ENCODE results near the gene HSPA13.
"Not testable (repeated sequence)": the region's sequence is repeated elsewhere in the genome, so short reads cannot be mapped to it uniquely, and the experiment has no call there.

Gene HSPA13

DNA sequence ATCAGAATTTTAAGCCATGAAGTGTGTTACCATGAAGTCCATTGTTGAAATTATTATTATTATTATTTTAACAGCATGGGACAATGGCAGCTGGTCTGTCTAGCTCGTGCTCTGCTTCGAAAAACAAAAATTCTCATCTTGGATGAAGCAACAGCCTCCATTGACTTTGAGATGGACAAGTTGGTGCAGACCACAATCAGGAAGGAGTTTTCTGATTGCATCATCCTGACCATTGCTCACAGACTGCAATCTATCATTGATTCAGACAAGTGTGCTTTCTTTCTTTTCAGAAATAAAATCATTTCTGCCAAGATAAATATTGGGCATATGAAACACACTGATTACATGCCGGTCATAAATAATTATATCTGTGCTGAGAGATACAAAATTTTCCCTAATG, 21.0 kb downstream of the HSPA13 start:
- no peaks in the 10 kb centered on the region for H3K9me3 Mint-ChIP-seq
- peaks cover 17% of the 10 kb centered on the region for H3K4me1 Mint-ChIP-seq (ENCODE audit: low read depth)
- H3K27ac Mint-ChIP-seq = no peak overlapping the region
- intact Hi-C loops (cut with micrococcal nuclease) = no loop called here
- no peak overlapping the region for H3K4me3 Mint-ChIP-seq
- H3K27me3 Mint-ChIP-seq = no peaks in the 10 kb centered on the region
- no peaks in the 10 kb centered on the region for H3K36me3 Mint-ChIP-seq (ENCODE audit: low read depth)

DNA sequence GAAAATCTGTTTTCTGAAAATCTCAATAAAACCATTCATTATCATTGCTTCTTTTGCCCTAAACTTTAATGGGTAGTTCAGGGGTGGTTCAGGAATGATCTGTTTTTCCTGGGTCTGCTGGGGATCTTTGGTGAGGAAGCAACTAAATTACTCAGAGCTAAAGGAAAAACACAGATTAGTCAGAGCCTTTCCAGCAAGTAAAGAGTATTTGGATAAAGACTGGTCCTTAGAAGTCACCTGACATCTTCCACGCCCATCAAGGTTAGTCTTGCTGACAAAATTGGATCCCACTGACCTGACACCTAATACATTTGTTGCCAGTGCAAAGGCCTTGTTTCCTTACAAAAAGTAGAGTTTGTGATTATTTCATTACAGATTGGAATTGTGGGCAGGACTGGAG, 24.2 kb downstream of the HSPA13 start:
- H3K27ac Mint-ChIP-seq = no peak overlapping the region
- peaks cover 15% of the 10 kb centered on the region for H3K4me1 Mint-ChIP-seq (ENCODE audit: low read depth)
- H3K36me3 Mint-ChIP-seq (ENCODE audit: low read depth) = no peaks in the 10 kb centered on the region
- no peaks in the 10 kb centered on the region for H3K27me3 Mint-ChIP-seq
- H3K4me3 Mint-ChIP-seq = no peak overlapping the region
- intact Hi-C loops (cut with micrococcal nuclease) = no loop called here
- no peaks in the 10 kb centered on the region for H3K9me3 Mint-ChIP-seq

DNA sequence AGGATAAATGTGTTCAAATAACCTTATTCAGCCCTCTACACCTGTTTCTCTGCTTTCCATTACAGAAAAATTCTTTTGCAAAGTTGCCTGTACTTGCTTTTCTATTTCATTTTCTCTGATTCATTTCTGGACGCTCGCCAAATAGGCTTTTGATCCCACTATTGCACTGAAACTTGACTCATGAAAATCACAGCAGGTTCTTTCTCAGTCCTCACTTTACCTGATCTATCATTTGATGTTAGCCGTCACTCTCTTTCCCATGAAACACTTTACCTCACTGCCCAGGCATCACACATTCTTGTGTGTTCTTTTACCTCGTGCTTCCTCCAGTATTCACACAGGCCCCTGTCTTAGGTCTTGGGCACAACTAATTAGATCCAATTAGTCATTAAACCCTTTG, 26.2 kb downstream of the HSPA13 start:
- intact Hi-C loops (cut with micrococcal nuclease) = no loop called here
- H3K4me1 Mint-ChIP-seq (ENCODE audit: low read depth) = peaks cover 11% of the 10 kb centered on the region
- no peaks in the 10 kb centered on the region for H3K9me3 Mint-ChIP-seq

DNA sequence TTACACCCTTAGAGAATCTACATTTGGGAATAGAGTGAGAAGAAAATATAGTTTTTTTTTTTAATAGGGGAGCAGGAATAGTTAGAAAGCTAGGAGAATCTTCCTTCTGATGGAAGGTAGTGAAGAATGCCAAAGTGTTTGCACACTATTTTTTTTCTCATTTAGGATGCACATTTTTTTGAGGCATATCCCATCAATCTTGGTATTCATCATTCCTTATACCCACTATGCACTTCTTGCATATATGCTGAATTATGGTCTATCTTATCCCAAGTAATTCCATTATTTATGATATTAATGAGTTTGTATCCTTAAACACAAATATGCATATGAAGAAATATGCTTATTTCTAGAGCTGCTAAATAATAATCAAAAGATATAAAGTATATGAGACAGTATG, 28.4 kb downstream of the HSPA13 start:
- H3K4me1 Mint-ChIP-seq (ENCODE audit: low read depth) = no peaks in the 10 kb centered on the region
- intact Hi-C loops (cut with micrococcal nuclease) = no loop called here
- no peaks in the 10 kb centered on the region for H3K36me3 Mint-ChIP-seq (ENCODE audit: low read depth)
- no peaks in the 10 kb centered on the region for H3K9me3 Mint-ChIP-seq
- H3K4me3 Mint-ChIP-seq = no peak overlapping the region
- H3K27me3 Mint-ChIP-seq = no peaks in the 10 kb centered on the region
- no peak overlapping the region for H3K27ac Mint-ChIP-seq

More for the DNA sequence above, 26.2 kb downstream of the HSPA13 start:
- Mint-ChIP-seq H3K36me3 (ENCODE audit: low read depth) (no peaks in the 10 kb centered on the region), H3K27me3 (no peaks in the 10 kb centered on the region), H3K4me3 (no peak overlapping the region), H3K27ac (no peak overlapping the region)

DNA sequence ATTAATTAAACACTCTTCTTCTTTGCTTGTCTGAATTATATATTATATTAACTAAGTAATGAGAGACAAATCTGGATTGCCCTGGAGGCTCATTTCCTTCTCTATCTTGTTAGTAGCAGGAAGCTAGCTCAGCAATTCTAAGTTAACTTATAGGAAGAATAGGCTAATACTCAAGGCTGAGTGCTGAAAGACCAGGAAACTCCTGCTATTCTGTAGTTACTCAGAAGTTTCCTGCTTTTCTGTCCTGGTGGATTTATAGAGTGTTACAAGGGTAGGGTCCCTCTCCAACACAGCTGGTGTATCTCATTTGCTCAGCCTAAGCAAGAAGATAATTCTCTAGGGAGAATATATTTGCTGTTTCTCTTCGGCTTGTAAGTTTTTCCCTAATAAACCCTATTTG, 29.2 kb downstream of the HSPA13 start:
- intact Hi-C loops (cut with micrococcal nuclease) = no loop called here
- Mint-ChIP-seq H3K36me3 (ENCODE audit: low read depth) (no peaks in the 10 kb centered on the region), H3K9me3 (no peaks in the 10 kb centered on the region), H3K27ac (no peak overlapping the region), H3K4me3 (no peak overlapping the region), H3K4me1 (ENCODE audit: low read depth) (no peaks in the 10 kb centered on the region), H3K27me3 (no peaks in the 10 kb centered on the region)

DNA sequence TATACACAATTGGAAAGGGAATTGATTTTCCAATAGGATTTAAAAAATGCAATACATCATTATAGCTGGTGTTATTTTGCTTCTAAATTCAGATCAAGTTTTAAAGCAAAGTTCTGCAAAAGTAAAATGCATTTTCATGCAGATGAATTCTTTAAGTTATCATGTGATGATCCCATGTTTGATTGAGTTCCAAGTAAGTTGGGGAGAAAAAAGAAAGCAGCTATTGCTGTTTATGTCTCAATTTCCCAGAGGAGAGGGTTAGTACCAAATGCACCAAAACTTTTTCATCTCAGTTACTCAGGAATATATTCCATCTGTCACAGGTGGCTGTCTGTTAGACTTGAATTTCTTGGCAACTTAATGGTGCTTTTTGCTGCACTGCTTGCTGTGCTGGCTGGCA, 29.7 kb downstream of the HSPA13 start:
- H3K36me3 Mint-ChIP-seq (ENCODE audit: low read depth) = no peaks in the 10 kb centered on the region
- H3K27ac Mint-ChIP-seq = no peak overlapping the region
- H3K9me3 Mint-ChIP-seq = no peaks in the 10 kb centered on the region
- H3K4me3 Mint-ChIP-seq = no peak overlapping the region
- no peaks in the 10 kb centered on the region for H3K4me1 Mint-ChIP-seq (ENCODE audit: low read depth)
- intact Hi-C loops (cut with micrococcal nuclease) = no loop called here
- H3K27me3 Mint-ChIP-seq = no peaks in the 10 kb centered on the region

DNA sequence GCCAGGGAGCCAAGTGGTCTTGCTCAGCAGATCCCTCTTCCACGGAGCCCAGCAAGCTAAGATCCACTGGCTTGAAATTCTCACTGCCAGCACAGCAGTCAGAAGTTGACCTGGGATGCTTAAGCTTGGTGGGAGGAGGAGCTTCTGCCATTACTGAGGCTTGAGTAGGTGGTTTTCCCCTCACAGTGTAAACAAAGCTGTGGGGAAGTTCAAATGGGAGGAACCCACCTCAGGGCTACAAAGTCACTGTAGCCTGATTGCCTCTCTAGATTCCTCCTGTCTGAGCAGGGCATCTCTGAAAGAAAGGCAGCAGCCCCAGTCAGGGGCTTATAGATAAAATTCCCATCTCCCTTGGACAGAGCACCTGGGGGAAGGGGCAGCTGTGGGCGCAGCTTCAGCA, 55.6 kb downstream of the HSPA13 start:
- H3K9me3 Mint-ChIP-seq = peaks cover 30% of the 10 kb centered on the region
- intact Hi-C loops (cut with micrococcal nuclease); H3K27ac Mint-ChIP-seq; H3K4me1 Mint-ChIP-seq (ENCODE audit: low read depth); H3K36me3 Mint-ChIP-seq (ENCODE audit: low read depth); H3K4me3 Mint-ChIP-seq; H3K27me3 Mint-ChIP-seq: not testable (repeated sequence)

DNA sequence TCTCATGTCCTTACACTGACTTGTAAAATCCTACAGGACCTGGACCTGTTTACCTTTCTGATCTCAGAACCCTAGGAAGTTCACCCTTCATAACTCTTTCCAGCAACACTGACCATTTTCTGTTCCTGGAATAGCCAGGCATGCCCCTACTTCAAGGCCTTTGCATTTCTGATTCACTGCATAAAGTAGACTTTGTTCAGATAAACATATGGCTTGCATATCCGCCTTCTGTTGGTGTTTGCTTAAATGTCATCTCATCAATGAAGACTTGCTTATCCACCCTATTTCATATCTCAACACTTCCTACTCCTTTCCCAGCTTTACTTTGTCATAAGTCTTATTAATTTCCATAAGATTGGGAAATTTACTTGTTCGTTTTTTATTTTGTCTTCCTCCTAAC, 57.4 kb downstream of the HSPA13 start:
- Mint-ChIP-seq H3K4me1 (ENCODE audit: low read depth) (no peaks in the 10 kb centered on the region), H3K9me3 (peaks cover 19% of the 10 kb centered on the region), H3K4me3 (no peak overlapping the region), H3K27ac (no peak overlapping the region), H3K36me3 (ENCODE audit: low read depth) (no peaks in the 10 kb centered on the region), H3K27me3 (no peaks in the 10 kb centered on the region)
- intact Hi-C loops (cut with micrococcal nuclease) = no loop called here
